A673 (cell line): Measurements from ENCODE around the gene KLRC4.
"Not testable (repeated sequence)": the region's sequence is repeated elsewhere in the genome, so short reads cannot be mapped to it uniquely, and the experiment has no call there.

Experiments used
- EZH2 ChIP-seq: fragments of 200-600 bp; sonication (generic); IDR thresholded peaks from 2 replicates; pipeline ENCODE4 v1.6.1; 2017; ENCODE audit warnings: borderline replicate concordance, low read depth, mild to moderate bottlenecking, mixed read lengths, antibody characterized with exemption, low read length; ENCODE audit not compliant: poor library complexity, severe bottlenecking
- TF ChIP-seq, protein P1 (sequence below): fragments of 300-800, 200-600 bp; sonication (generic); conservative IDR thresholded peaks from 2 replicates; pipeline ENCODE4 v1.5.1; 2017; ENCODE audit warnings: low read depth, mild to moderate bottlenecking, antibody characterized with exemption, low read length, moderate library complexity, mixed read lengths

- TF ChIP-seq, protein P1, sequence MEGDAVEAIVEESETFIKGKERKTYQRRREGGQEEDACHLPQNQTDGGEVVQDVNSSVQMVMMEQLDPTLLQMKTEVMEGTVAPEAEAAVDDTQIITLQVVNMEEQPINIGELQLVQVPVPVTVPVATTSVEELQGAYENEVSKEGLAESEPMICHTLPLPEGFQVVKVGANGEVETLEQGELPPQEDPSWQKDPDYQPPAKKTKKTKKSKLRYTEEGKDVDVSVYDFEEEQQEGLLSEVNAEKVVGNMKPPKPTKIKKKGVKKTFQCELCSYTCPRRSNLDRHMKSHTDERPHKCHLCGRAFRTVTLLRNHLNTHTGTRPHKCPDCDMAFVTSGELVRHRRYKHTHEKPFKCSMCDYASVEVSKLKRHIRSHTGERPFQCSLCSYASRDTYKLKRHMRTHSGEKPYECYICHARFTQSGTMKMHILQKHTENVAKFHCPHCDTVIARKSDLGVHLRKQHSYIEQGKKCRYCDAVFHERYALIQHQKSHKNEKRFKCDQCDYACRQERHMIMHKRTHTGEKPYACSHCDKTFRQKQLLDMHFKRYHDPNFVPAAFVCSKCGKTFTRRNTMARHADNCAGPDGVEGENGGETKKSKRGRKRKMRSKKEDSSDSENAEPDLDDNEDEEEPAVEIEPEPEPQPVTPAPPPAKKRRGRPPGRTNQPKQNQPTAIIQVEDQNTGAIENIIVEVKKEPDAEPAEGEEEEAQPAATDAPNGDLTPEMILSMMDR = not testable (repeated sequence)
- not testable (repeated sequence) for TF ChIP-seq EZH2
Observed at GRCh38 chr12:10420334-10420733, 10.8 kb upstream of the KLRC4 start, which contains the start of gene KLRC3.
